Stimulated activated CD8-positive, alpha-beta memory T cell treated with anti-CD3 and anti-CD28 coated beads, Interleukin-15, amount 100 ng/mL, for 4 hours (primary cell): ENCODE measurements around the gene BRPF3.

Experiments
- DNase-seq, 2 donors: peaks; one replicate each; pipeline ENCODE4 v3.0.0-alpha.2; 2020; ENCODE audit warnings: low read depth in 2 of 2

Gene BRPF3

DNA sequence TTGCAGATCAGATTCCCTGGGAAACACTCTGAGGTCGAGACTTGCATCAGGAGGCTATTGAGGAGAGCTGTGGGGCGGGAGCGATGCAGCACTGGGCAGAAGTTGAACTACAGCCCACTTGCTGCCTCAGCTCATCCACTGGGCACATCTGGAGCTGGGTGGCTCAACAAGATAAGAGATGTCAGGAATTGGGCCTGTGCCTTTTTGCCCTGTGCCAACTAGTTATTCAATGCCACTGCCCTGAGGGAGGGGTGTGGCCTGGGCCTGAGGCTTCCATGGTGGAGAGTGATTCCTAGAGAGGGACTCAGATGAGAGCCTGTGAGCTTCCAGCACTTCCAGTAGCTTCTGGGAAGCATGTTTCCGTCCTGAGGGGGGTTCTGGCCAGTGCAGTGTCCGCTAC lies 32.7 kb downstream of the BRPF3 start:
- no peak for DNase-seq

DNA sequence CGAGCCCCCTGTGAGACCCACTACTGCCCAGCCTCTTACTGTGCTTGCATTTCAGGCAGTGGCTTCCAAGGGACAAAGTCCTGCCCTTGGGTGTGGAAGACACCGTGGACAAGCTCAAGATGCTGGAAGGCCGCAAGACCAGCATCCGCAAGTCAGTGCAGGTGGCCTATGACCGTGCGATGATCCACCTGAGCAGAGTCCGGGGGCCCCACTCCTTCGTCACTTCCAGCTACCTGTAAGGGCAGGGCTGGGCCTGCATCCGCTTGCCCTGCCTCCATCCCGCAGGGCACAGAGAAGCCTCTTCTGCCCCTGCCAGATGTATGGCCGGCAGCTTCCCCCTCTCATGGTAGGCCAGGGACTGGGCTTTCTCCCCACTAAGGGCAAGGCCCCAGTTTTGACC lies 33.8 kb downstream of the BRPF3 start:
- DNase-seq, result no peak

DNA sequence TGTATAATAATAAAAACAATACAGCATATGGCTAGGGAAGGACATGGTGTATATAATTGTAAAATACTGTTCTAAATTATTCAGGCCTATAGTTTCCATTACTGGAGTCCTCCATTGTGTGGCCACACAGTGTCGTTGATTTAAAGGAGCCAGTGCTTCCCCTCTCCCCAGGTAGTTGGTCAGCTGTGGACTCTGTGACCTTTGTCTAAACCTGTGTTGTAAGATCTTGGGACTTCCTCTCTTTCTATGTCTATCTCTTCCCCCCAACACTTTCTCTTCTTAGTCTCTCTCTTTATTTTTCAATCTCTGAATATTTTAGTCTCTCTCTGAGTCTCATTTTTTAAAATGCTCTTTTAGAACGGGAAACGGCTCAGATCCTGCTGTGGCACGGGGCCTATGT lies 35.6 kb downstream of the BRPF3 start:
- no peak for DNase-seq

GRCh38 chr6:36235309-36235708 lies 38.8 kb downstream of the BRPF3 start:
- no peak for DNase-seq

- no peak for DNase-seq
These were observed 39.3 kb downstream of the BRPF3 start for GRCh38 chr6:36235862-36236261.

GRCh38 chr6:36239774-36240173 lies 43.2 kb downstream of the BRPF3 start:
- no peak for DNase-seq

- DNase-seq, result no peak
These were observed 45.2 kb downstream of the BRPF3 start for GRCh38 chr6:36241728-36242127.

DNA sequence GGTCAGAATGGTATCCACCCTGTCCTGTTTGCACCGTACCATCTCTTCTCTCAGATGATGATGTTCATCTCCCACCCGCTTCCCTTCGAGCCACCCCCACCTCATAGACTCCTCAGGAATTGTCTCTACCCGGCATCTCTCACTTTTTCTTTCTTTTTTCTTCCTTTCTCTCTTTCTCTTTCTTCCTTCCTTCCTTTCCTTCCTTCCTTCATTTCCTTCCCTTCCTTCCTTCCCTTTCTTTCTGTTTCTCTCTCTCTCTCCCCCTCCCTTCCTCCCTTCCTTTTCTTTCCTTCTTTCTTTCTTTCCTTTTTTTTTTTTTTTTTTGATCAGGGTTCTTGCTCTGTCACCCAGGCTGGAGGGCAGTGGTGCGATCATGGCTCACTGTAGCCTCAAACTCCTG lies 45.6 kb downstream of the BRPF3 start:
- DNase-seq, result no peak

- DNase-seq, result no peak
These were observed 46.1 kb downstream of the BRPF3 start for GRCh38 chr6:36242626-36243025.

- DNase-seq, result no peak
These were observed 47.1 kb downstream of the BRPF3 start for GRCh38 chr6:36243562-36244212.

- no peak for DNase-seq
These were observed 48.2 kb downstream of the BRPF3 start for GRCh38 chr6:36244641-36245280.

DNA sequence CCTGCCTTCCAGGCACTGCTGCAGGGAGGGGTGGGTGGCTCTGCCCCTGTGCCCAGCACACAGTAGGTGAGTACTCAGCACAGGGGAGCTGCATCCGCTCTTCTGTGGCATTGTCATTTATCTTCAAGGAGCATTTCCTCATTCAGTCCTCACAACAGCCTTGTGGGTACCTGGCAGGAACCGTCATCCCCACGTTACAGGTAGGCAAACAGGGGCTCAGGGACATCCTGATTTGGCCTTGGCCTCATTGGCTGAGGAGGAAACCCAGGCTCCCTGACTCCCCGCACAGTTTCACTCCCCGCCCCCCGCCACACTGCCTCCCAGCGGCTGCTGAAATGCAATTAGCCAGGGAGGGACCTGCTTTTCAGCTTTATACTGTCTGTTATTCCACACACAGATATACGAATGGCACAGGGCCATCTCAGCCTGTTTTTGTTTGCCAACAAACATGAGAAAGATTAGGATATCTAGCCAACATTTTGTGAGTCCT lies 49.1 kb downstream of the BRPF3 start:
- no peak for DNase-seq

- DNase-seq, result no peak
These were observed 50.1 kb downstream of the BRPF3 start for GRCh38 chr6:36246506-36247268.

DNA sequence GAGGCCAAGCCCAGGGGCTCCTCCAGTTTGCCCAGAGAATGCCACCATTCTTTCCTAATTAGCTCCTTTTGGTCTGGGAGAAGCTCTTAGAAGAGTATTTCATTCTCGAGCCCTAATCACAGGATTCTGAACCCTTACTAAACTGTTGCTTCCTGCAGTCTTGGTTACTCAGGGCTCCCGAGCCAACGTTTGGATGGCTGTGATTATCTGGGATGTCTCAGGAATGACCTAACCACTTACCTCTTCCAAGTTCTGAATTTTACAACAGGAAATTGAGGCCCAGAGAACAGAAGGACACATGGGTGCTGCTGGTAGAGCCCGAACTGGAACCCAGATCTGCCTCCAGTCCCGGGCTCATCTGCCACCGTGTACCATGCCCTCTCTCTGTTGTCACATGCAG lies 51.1 kb downstream of the BRPF3 start:
- DNase-seq, result no peak

DNA sequence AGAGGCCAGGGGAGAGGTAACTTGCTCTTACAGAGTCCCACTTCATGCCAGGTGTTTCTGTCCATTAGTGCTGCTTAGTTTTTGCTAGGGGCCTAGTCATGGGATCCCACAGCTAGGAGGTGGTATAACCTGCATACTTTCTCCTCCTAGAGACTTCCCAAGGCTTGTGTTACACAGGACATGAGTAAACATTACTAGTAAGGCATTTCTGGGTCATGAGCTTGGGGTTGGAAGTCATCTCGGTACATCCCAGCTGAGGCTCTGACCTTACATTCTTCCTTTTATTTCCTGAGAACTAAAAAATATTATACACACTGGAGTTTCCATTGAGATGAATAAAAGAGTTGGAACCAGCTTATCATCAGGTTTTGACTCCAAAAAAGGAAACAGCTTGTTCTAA lies 52.4 kb downstream of the BRPF3 start:
- no peak for DNase-seq

GRCh38 chr6:36249536-36249935 lies 53.0 kb downstream of the BRPF3 start:
- no peak for DNase-seq

DNA sequence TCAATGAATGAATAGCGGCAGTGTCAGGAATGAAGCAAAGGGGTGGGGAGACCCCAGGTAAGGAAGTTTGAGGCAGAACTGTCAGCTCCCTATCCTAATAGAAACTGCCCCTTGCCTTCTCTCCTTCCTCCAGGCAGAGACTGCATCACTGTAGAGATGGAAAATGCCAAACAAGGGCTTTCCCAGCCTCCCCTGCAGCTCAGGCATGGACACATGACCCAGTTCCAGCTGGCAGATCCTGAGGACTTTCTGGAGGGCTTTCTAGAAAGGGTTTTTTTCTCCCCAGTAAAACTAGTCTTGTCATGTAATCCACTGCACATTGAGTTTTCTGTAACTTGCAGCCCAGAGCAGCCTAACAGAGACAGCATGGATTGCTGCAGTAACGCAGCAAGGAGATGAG lies 55.5 kb downstream of the BRPF3 start:
- no peak for DNase-seq

DNA sequence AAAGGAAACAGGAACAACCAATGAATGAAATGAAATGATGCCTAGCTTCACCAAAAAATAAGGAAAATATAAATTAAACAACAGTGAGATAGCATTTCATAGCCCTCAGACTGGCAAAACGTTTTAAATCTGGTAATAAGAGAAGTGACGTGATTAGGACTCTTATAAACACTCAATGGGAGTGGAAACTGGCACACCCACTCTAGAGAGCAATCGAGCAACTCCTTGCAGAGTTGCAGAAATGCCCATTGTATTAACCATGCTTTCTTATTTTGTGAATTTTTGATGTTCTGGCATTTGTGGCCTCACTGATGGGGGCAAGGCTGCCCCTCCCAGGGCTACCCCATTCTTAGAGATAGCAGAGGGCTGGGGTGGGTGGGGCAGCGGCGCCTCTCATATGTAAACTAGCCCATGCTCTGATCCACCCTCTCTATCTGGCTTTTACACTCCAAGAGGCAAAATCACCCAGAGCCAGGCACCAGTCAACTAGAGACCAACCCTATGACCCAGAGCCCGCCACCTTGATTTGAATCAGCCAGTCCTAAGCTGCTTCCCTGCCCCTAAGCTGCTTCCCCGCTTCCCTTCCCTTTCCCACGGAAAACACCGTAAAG lies 67.0 kb downstream of the BRPF3 start:
- DNase-seq, result no peak

- no peak for DNase-seq
These were observed 69.2 kb downstream of the BRPF3 start for GRCh38 chr6:36265744-36266143.

DNA sequence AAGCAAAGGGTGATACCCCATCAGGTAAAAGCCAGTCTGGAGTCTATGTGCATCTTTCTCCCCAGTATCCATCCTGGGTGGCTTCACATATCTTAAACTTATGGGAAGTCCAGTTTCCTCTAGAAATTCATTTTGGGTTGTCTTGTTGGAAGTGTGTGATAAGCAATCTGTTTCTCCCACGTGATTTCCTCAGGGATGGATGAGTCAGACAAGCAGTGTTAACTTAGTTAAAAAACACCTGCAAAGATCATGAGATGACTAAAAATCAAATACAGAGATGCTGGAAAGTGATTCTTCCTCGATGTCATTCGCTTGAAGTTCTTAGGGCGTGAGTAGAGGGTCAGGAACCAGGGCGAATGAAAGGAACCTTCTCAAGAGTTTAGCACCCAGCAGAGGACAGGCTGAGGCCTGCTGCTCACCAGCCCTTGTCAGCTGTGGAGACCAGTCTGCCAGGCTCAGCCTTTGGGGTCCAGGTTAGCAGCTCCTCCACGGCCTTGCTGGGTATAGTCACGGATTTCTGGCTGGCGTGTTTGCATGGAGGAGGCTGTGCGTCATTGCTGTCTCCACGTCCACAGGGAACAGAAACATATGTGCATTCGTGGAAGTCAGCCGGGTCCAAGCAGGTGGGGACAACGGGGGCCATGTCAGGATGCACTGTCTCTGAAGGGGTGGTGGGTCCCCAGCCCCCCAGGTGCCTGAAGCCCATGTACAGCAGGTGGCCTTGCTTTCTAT lies 70.5 kb downstream of the BRPF3 start:
- DNase-seq, result no peak

DNA sequence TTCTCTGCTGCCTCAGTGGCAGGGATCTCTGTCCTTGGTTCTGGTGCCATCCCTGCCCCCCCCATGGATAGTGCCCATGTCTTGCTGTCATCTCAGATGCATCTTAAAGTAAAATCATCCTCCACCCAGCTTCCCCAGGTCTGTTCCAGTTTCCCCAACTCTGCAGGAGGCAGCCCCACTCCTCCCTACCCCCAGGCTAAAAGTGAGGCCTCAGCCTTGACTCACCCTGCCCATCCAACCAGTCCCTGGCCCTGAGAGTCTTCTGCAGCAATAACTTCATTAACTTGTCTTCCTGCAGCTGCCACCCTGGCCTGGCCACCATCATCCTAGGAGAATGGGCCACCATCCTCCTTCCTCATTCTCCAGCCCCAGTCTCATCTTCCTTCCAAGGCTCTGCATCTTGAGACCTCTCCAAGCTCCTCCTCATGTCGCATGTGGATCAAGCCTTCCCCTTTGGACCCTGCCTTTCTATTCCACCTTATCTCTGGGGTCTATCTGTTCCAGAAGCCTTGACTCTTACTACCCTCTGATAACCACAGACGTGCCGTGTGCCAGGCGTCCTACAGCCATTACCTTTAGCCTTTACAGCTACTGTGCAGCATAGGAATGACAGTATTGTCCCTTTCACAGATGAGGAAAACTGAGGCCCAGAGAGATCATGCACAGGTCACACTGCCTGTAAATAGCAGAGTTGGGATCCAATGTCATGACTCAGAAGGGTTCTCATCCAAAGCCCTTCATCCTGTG lies 71.4 kb downstream of the BRPF3 start:
- DNase-seq, result no peak
